Esophagus squamous epithelium (tissue), 5 donors: ENCODE data around the gene SNPH. TPM values are rescaled to one million over a fixed set of nuclear protein-coding genes. Genes with fewer than 3 reads are reported as not detected.
"Not testable (repeated sequence)": the region's sequence is repeated elsewhere in the genome, so short reads cannot be mapped to it uniquely, and the experiment has no call there.

Experiments
- DNase-seq: peaks from one replicate; lab custom pipeline; 2025; lab: John Stamatoyannopoulos, UW
- H3K27ac ChIP-seq, 4 donors: fragments of 200-600 bp; sonication (generic); one replicate each; pipeline ENCODE4 v1.5.1; 2016 to 2019; ENCODE audit warnings: mild to moderate bottlenecking in 1 of 4
- H3K27me3 ChIP-seq, 4 donors: fragments of 200-600 bp; sonication (generic); 1 replicate in 3 of 4; 2 replicates in 1 of 4; pipeline versions ENCODE4 v1.5.1 to v1.6.0; 2017 to 2021; ENCODE audit warnings: antibody characterized with exemption in 1 of 4
- H3K36me3 ChIP-seq, 3 donors: fragments of 200-600 bp; sonication (generic); one replicate each; pipeline ENCODE4 v1.5.1; 2016 to 2019
- H3K4me1 ChIP-seq, 3 donors: fragments of 200-600 bp; sonication (generic); one replicate each; pipeline ENCODE4 v1.5.1; 2017 to 2019
- H3K4me3 ChIP-seq, 4 donors: fragments of 200-600 bp; sonication (generic); 1 replicate in 3 of 4; 2 replicates in 1 of 4; pipeline ENCODE4 v1.5.1; 2016 to 2019; ENCODE audit warnings: mild to moderate bottlenecking in 2 of 4, moderate library complexity in 1 of 4
- H3K9me3 ChIP-seq, 3 donors: fragments of 200-600 bp; sonication (generic); one replicate each; pipeline ENCODE4 v1.5.1; 2016 to 2019
- CTCF ChIP-seq, 6 experiments: fragments of 450-650 bp in 4 of 6; fragments of 200-600 bp in 2 of 6; sonication (generic) in 2 of 6; IDR thresholded peaks; one replicate each; pipeline ENCODE4 v1.5.1; 2016 to 2019; ENCODE audit warnings: antibody characterized with exemption in 6 of 6, mild to moderate bottlenecking in 4 of 6, moderate library complexity in 4 of 6
- POLR2A ChIP-seq, 4 donors: fragments of 450-650 bp; IDR thresholded peaks; one replicate each; pipeline ENCODE4 v1.6.1; 2017; ENCODE audit warnings: antibody characterized with exemption in 4 of 4, mild to moderate bottlenecking in 4 of 4, moderate library complexity in 3 of 4
- WGBS, 2 donors: methylation state at CpG; one replicate each; pipeline ENCODE4 v1.1.5; 2018; 5-methylcytosine and 5-hydroxymethylcytosine counted together
- intact Hi-C: fragments of 100-400 bp; cut with DNase I; formaldehyde crosslinking; loops from one replicate; pipeline ENCODE4 v1.15.0; 2022
- total RNA-seq, 4 donors: library from RNA; depleted of rRNA; stranded (reverse); fragments of >200 nt; gene quantifications; one replicate each; pipeline ENCODE4 v1.1.0, GENCODE V29; 2016
- donor health status: DM: yes; HTN: yes; CAD: no.

The SNPH gene
- 1 to 10 TPM in 3 of 4 donors, under 1 TPM in 1; 0.83 to 2.5 (median 1.5) TPM for total RNA-seq

- peaks cover 0 to 3% (median 0%) of the 10 kb centered on the region in 4 donors for H3K27me3 ChIP-seq
- WGBS, 2 donors, result 0% methylated on average over 2 to 21 of the region's 61 CpGs
- peak within 1 kb of the TSS; percentile 65 to 92 (median 72) for H3K4me3 ChIP-seq
- no peaks in the 10 kb centered on the region for H3K9me3 ChIP-seq
- peak within 1 kb of the TSS; percentile 48 to 78 (median 68) for H3K27ac ChIP-seq
- H3K4me1 ChIP-seq, result peaks cover 0 to 22% (median 5%) of the 10 kb centered on the region in 3 donors
- no peaks in the 10 kb centered on the region for H3K36me3 ChIP-seq
- TF ChIP-seq CTCF (IDR thresholded peaks at IDR 0.05) (no peak), POLR2A (IDR thresholded peaks at IDR 0.05) (no peak)
- no peak for DNase-seq
- intact Hi-C loops, result no loop called here
Observed at GRCh38 chr20:1266167-1266973, at the start of gene SNPH. SNPH (plus strand) TSS chr20:1266294; CDS start chr20:1296240, 29,946 bp downstream.

GRCh38 chr20:1216527-1217427 is 49.3 kb upstream of the SNPH start:
- H3K4me3 ChIP-seq, H3K9me3 ChIP-seq, intact Hi-C loops, H3K36me3 ChIP-seq, H3K4me1 ChIP-seq, DNase-seq, H3K27ac ChIP-seq: not testable (repeated sequence)
- TF ChIP-seq CTCF (IDR thresholded peaks at IDR 0.05), result peak in 1 of 6 experiments; percentile 10
- WGBS, 2 donors, result 62 to 75% methylated on average over 10 to 14 of the region's 19 CpGs
- H3K27me3 ChIP-seq, result peaks cover 0 to 50% (median 0%) of the 10 kb centered on the region in 4 donors

GRCh38 chr20:1222750-1223149 is 43.3 kb upstream of the SNPH start:
- Histone ChIP-seq H3K4me1 (peaks cover 12 to 21% (median 17%) of the 10 kb centered on the region in 3 donors), H3K27me3 (peaks cover 0 to 23% (median 12%) of the 10 kb centered on the region in 4 donors)
- 57 to 68% methylated on average over 4 of the region's 4 CpGs for WGBS, 2 donors
- H3K9me3 ChIP-seq, intact Hi-C loops, H3K36me3 ChIP-seq, H3K27ac ChIP-seq, DNase-seq, H3K4me3 ChIP-seq: not testable (repeated sequence)

- Histone ChIP-seq H3K9me3 (peaks cover 0 to 8% (median 0%) of the 10 kb centered on the region in 3 donors), H3K27me3 (peaks cover 7 to 35% (median 12%) of the 10 kb centered on the region in 4 donors), H3K4me1 (peaks cover 12 to 21% (median 17%) of the 10 kb centered on the region in 3 donors), H3K4me3 (no peak overlapping the region), H3K36me3 (no peaks in the 10 kb centered on the region), H3K27ac (no peak overlapping the region)
- TF ChIP-seq CTCF (IDR thresholded peaks at IDR 0.05) (no peak), POLR2A (IDR thresholded peaks at IDR 0.05) (no peak)
- DNase-seq, result no peak
- intact Hi-C loops, result no loop called here
- WGBS, 2 donors, result 60% methylated on average over 5 of the region's 20 CpGs
Observed at GRCh38 chr20:1224205-1224890, 41.7 kb upstream of the SNPH start.

- intact Hi-C loops, result no loop called here
- DNase-seq, result no peak
- Histone ChIP-seq H3K4me1 (peaks cover 12 to 21% (median 17%) of the 10 kb centered on the region in 3 donors), H3K36me3 (no peaks in the 10 kb centered on the region), H3K27me3 (peaks cover 7 to 45% (median 12%) of the 10 kb centered on the region in 4 donors), H3K27ac (peak overlapping the region in 3 of 4 donors; percentile 57 to 63 (median 60)), H3K4me3 (peak overlapping the region; percentile 21 to 71 (median 53)), H3K9me3 (peaks cover 0 to 8% (median 0%) of the 10 kb centered on the region in 3 donors)
- TF ChIP-seq CTCF (IDR thresholded peaks at IDR 0.05), result no peak
- TF ChIP-seq POLR2A (IDR thresholded peaks at IDR 0.05), result no peak
- 5 to 13% methylated on average over 15 to 16 of the region's 30 CpGs for WGBS, 2 donors
Observed at GRCh38 chr20:1225263-1225782, 40.8 kb upstream of the SNPH start.
